Osteoblast (primary cell): Measurements from ENCODE around the gene ZNHIT6. TPM values are rescaled to one million over a fixed set of nuclear protein-coding genes. Genes with fewer than 3 reads are reported as not detected.
A peak's percentile ranks its signal among the peaks of the same experiment; 100 is the strongest.

Experiments
- DNase-seq: peaks from one replicate; pipeline ENCODE4 v3.0.0; 2011; ENCODE audit warnings: low spot score, mixed read lengths; ENCODE audit not compliant: insufficient read length; ENCODE audit errors: missing footprints
- H2AFZ ChIP-seq: 2 replicates; pipeline ENCODE4 v1.6.0; 2011; ENCODE audit warnings: mild to moderate bottlenecking, low read length
- H3K27ac ChIP-seq: 2 replicates; pipeline ENCODE4 v1.5.1; 2011; ENCODE audit warnings: mild to moderate bottlenecking, low read depth, low read length, moderate library complexity
- H3K27me3 ChIP-seq: 2 replicates; pipeline ENCODE4 v1.6.0; 2012; ENCODE audit warnings: mild to moderate bottlenecking, control low read depth, inconsistent platforms, low read length, moderate library complexity; ENCODE audit not compliant: insufficient read depth
- H3K36me3 ChIP-seq: 2 replicates; pipeline ENCODE4 v1.5.1; 2011; ENCODE audit warnings: mild to moderate bottlenecking, low read length, control low read depth, moderate library complexity; ENCODE audit not compliant: insufficient read depth
- H3K4me1 ChIP-seq: 2 replicates; pipeline ENCODE4 v1.5.1; 2011; ENCODE audit warnings: mild to moderate bottlenecking, low read length, control low read depth, moderate library complexity; ENCODE audit not compliant: insufficient read depth
- H3K4me2 ChIP-seq: 2 replicates; pipeline ENCODE4 v1.6.0; 2011; ENCODE audit warnings: mild to moderate bottlenecking, low read length; ENCODE audit not compliant: insufficient read depth
- H3K4me3 ChIP-seq: fragments of 200-600 bp; sonication (generic); 3 replicates; pipeline ENCODE4 v1.5.1; 2012; ENCODE audit warnings: mild to moderate bottlenecking, low read length, inconsistent platforms; ENCODE audit not compliant: insufficient read depth
- H3K79me2 ChIP-seq: 2 replicates; pipeline ENCODE4 v1.6.0; 2012; ENCODE audit warnings: mild to moderate bottlenecking, low read length, control low read depth, inconsistent platforms; ENCODE audit not compliant: insufficient read depth
- H3K9me3 ChIP-seq: 2 replicates; pipeline ENCODE4 v1.5.1; 2011; ENCODE audit warnings: low read depth, low read length, control low read depth
- H4K20me1 ChIP-seq: 2 replicates; pipeline ENCODE4 v1.6.0; 2012; ENCODE audit warnings: mild to moderate bottlenecking, low read length, control low read depth; ENCODE audit not compliant: insufficient read depth
- CTCF ChIP-seq: IDR thresholded peaks from 2 replicates; pipeline ENCODE4 v1.5.1; 2011; ENCODE audit warnings: mild to moderate bottlenecking, low read depth, low read length, moderate library complexity; ENCODE audit errors: extremely low read depth
- total RNA-seq: library from RNA; depleted of rRNA; stranded (reverse); fragments of >200 nt; gene quantifications from 2 replicates; pipeline ENCODE4 v1.2.3, GENCODE V29; 2012

The ZNHIT6 gene
- total RNA-seq, 1 donor, result 13.4 TPM

GRCh38 chr1:85609976-85610375 is 98.3 kb downstream of the ZNHIT6 start:
- Histone ChIP-seq H3K4me1 (peaks cover 71% of the 10 kb centered on the region), H4K20me1 (no peaks in the 10 kb centered on the region), H3K4me2 (no peak overlapping the region), H2AFZ (no peak overlapping the region), H3K27ac (peak overlapping the region; percentile 99), H3K79me2 (no peaks in the 10 kb centered on the region), H3K4me3 (no peak overlapping the region), H3K27me3 (no peaks in the 10 kb centered on the region), H3K36me3 (no peaks in the 10 kb centered on the region), H3K9me3 (no peaks in the 10 kb centered on the region)
- no peak for TF ChIP-seq CTCF
- no peak for DNase-seq

- Histone ChIP-seq H3K79me2 (no peaks in the 10 kb centered on the region), H3K4me1 (peaks cover 71% of the 10 kb centered on the region), H3K4me3 (no peak overlapping the region), H3K4me2 (peak overlapping the region; percentile 48), H3K9me3 (no peaks in the 10 kb centered on the region), H3K27ac (peak overlapping the region; percentile 99), H4K20me1 (no peaks in the 10 kb centered on the region), H2AFZ (no peak overlapping the region), H3K36me3 (no peaks in the 10 kb centered on the region), H3K27me3 (no peaks in the 10 kb centered on the region)
- TF ChIP-seq CTCF, result no peak
- DNase-seq, result no peak
Observed at GRCh38 chr1:85608851-85609250, 99.4 kb downstream of the ZNHIT6 start.

GRCh38 chr1:85607921-85608265 is 100.3 kb downstream of the ZNHIT6 start:
- no peaks in the 10 kb centered on the region for H3K79me2 ChIP-seq
- no peak for DNase-seq
- H3K4me2 ChIP-seq, result peak overlapping the region; percentile 48
- H3K4me3 ChIP-seq, result peak overlapping the region; percentile 10
- H3K27ac ChIP-seq, result peak overlapping the region; percentile 99
- H3K27me3 ChIP-seq, result no peaks in the 10 kb centered on the region
- H3K9me3 ChIP-seq, result no peaks in the 10 kb centered on the region
- no peaks in the 10 kb centered on the region for H4K20me1 ChIP-seq
- H3K4me1 ChIP-seq, result peaks cover 62% of the 10 kb centered on the region
- TF ChIP-seq CTCF, result no peak
- H2AFZ ChIP-seq, result no peak overlapping the region
- no peaks in the 10 kb centered on the region for H3K36me3 ChIP-seq

- Histone ChIP-seq H3K27ac (peak overlapping the region; percentile 99), H3K9me3 (no peaks in the 10 kb centered on the region), H3K4me3 (peak overlapping the region; percentile 10), H3K36me3 (no peaks in the 10 kb centered on the region), H3K79me2 (no peaks in the 10 kb centered on the region), H4K20me1 (no peaks in the 10 kb centered on the region), H3K4me2 (peak overlapping the region; percentile 52), H2AFZ (no peak overlapping the region), H3K4me1 (peaks cover 57% of the 10 kb centered on the region), H3K27me3 (no peaks in the 10 kb centered on the region)
- peak; percentile 93 for DNase-seq
- TF ChIP-seq CTCF, result no peak
Observed at GRCh38 chr1:85607126-85607920, 100.9 kb downstream of the ZNHIT6 start.
